ENCODE data around the gene C5orf15.

Gene C5orf15

DNA sequence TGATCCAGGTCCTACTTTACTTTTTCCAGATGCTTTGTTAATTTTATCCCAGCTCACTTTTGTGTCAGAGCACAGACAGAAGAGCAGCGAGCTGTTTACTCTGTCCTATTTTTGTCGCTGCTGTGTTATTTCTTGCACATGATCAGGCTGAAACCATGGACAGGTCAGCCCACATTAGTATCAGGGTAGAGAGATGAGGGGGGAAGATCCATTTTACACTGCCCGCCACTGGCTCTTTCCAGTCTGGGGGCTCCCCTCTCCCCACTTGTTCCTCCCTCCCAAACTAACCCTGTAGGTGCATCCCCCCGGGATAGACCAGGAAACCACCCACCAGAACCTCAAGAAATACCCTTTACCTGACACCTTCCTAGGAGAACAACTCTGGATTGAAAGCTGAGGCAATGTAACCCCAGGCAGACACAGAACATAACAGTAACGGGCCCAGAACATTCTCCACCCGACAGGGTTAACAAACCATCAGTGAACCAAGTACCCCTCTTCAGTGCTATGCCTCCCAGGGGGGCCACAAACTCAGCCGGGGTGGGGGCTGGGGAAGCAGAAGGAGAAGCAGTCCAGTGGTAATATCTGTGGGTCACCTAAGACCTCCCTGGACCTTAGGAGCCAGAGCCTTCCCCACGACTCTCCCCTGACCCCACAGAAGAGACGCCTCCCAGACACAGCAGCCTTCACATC is 26.0 kb upstream of the C5orf15 start:
- TF ChIP-seq TAF1 (IDR thresholded peaks at IDR 0.05; ENCODE audit: low read depth) = no peak
- TF ChIP-seq, protein P1, sequence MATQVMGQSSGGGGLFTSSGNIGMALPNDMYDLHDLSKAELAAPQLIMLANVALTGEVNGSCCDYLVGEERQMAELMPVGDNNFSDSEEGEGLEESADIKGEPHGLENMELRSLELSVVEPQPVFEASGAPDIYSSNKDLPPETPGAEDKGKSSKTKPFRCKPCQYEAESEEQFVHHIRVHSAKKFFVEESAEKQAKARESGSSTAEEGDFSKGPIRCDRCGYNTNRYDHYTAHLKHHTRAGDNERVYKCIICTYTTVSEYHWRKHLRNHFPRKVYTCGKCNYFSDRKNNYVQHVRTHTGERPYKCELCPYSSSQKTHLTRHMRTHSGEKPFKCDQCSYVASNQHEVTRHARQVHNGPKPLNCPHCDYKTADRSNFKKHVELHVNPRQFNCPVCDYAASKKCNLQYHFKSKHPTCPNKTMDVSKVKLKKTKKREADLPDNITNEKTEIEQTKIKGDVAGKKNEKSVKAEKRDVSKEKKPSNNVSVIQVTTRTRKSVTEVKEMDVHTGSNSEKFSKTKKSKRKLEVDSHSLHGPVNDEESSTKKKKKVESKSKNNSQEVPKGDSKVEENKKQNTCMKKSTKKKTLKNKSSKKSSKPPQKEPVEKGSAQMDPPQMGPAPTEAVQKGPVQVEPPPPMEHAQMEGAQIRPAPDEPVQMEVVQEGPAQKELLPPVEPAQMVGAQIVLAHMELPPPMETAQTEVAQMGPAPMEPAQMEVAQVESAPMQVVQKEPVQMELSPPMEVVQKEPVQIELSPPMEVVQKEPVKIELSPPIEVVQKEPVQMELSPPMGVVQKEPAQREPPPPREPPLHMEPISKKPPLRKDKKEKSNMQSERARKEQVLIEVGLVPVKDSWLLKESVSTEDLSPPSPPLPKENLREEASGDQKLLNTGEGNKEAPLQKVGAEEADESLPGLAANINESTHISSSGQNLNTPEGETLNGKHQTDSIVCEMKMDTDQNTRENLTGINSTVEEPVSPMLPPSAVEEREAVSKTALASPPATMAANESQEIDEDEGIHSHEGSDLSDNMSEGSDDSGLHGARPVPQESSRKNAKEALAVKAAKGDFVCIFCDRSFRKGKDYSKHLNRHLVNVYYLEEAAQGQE (IDR thresholded peaks at IDR 0.05; ENCODE audit: low read depth) = 0 out of 2 replicates have a peak, but pooled peaks have one; percentile 14

DNA sequence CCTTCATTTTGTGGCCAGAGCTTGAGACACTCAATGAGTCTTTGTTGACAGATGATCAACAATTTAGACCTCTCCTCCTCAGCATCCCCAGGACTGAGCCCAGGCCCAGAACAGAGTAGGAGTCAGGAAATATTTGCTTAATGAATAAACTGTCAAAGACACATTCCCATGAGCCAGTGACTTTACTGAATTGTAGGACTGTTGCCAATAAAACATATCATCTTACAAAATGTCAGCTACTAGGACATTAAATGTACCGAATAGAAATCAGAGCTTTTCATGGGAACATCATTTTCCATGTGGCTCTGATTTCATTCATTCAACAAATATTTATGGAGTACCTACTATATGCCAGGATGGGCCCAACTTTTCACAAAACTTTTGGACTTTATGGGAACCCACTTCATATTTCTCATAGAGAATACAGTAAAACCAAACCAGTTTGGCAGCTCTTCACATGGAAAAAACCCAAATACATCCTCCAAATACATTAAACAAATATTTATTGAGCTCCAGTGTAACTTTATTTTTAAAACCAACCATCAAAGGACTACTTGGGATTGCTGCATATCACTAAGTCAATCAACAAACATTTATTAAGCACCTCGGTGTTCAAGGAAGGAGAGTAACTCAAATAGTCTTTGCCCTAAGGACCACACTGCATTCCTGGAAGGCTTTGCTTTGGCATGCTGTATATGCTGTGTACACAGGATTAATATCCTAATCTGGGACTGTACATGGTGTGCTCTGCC is 24.9 kb upstream of the C5orf15 start:
- peak; percentile 74 for TF ChIP-seq NFIC (IDR thresholded peaks at IDR 0.05)
- TF ChIP-seq MAX (IDR thresholded peaks at IDR 0.05) = peak; percentile 27; the same call in 1 of the 2 replicates
- no peak for TF ChIP-seq ZBTB7A (IDR thresholded peaks at IDR 0.05; ENCODE audit: low read depth)
- TF ChIP-seq TAF1 (IDR thresholded peaks at IDR 0.05; ENCODE audit: low read depth) = no peak
- peak; percentile 76 for TF ChIP-seq TEAD4 (IDR thresholded peaks at IDR 0.05)
- TF ChIP-seq EP300 (IDR thresholded peaks at IDR 0.05; ENCODE audit: borderline replicate concordance) = no peak

GRCh38 chr5:133992429-133993155 is 24.2 kb upstream of the C5orf15 start:
- no peak for TF ChIP-seq EP300 (IDR thresholded peaks at IDR 0.05; ENCODE audit: borderline replicate concordance)
- TF ChIP-seq, protein P1 (IDR thresholded peaks at IDR 0.05; ENCODE audit: low read depth) = no peak
- no peak for TF ChIP-seq FOXM1 (IDR thresholded peaks at IDR 0.05; ENCODE audit: borderline replicate concordance, low read depth)
- TF ChIP-seq RAD21 (IDR thresholded peaks at IDR 0.05; ENCODE audit: low read depth) = no peak
- TF ChIP-seq ZBTB7A (IDR thresholded peaks at IDR 0.05; ENCODE audit: low read depth) = no peak
- TF ChIP-seq TEAD4 (IDR thresholded peaks at IDR 0.05) = no peak
- no peak for TF ChIP-seq EGR1 (IDR thresholded peaks at IDR 0.05)
- no peak for TF ChIP-seq CREB1 (IDR thresholded peaks at IDR 0.05; ENCODE audit: low read depth)
- TF ChIP-seq NFIC (IDR thresholded peaks at IDR 0.05) = no peak
- no peak for TF ChIP-seq YY1 (IDR thresholded peaks at IDR 0.05; ENCODE audit: low read depth)
- no peak for TF ChIP-seq USF1 (IDR thresholded peaks at IDR 0.05)

GRCh38 chr5:133991171-133991910 is 22.9 kb upstream of the C5orf15 start:
- TF ChIP-seq TEAD4 (IDR thresholded peaks at IDR 0.05) = no peak
- TF ChIP-seq TCF12 (IDR thresholded peaks at IDR 0.05; ENCODE audit: low read depth) = no peak
- TF ChIP-seq FOXM1 (IDR thresholded peaks at IDR 0.05; ENCODE audit: borderline replicate concordance, low read depth) = no peak
- no peak for TF ChIP-seq EP300 (IDR thresholded peaks at IDR 0.05; ENCODE audit: borderline replicate concordance)
- no peak for TF ChIP-seq ZBTB7A (IDR thresholded peaks at IDR 0.05; ENCODE audit: low read depth)
- TF ChIP-seq CEBPB (IDR thresholded peaks at IDR 0.05) = no peak
- TF ChIP-seq NFIC (IDR thresholded peaks at IDR 0.05) = no peak
- TF ChIP-seq, protein P1 (IDR thresholded peaks at IDR 0.05; ENCODE audit: low read depth) = no peak
- no peak for TF ChIP-seq EGR1 (IDR thresholded peaks at IDR 0.05)
- TF ChIP-seq CREB1 (IDR thresholded peaks at IDR 0.05; ENCODE audit: low read depth) = no peak
